ENCODE results near the gene TRPM8.

Gene TRPM8

DNA sequence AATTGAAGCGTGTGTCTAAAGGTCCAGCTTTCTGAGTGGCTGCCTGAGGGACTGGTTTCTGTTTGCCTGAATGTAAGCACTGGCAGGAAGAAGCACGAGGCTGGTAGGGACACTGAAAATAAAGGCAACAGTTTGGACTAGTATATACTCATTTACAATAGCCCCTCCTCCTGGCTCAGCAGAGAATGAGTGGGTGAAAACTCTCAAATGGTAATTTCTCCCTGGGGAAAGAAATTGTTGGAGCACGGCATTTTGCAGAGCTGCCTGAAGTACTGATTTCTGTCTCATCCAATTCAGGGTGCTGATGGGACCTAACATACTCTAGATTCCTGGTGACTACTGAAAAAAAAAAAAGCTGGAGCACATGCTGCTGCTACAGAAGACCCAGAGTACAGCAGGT lies 116.0 kb downstream of the TRPM8 start:
- DNase-seq (ENCODE audit: insufficient read length, low spot score), result no peak
- no peak for FAIRE-seq

DNA sequence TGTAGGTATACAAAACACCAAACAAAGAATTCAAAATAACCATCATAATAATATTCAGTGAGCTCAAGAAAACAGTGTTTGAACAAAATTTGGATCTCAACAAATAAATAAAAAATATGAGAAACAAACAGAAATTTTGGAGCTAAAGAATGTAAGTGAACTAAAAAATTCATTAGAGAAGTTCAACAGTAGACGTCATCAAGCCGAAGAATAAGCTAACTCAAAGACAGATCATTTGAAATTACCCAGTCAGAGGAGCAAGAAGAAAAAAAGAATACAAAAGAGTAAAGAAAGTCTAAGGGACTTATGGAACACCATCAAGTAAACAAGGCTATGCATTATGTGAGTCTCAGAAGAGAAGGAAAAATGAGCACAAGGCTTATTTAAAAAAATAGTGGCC lies 116.7 kb downstream of the TRPM8 start:
- no peak for FAIRE-seq
- DNase-seq (ENCODE audit: insufficient read length, low spot score), result no peak

DNA sequence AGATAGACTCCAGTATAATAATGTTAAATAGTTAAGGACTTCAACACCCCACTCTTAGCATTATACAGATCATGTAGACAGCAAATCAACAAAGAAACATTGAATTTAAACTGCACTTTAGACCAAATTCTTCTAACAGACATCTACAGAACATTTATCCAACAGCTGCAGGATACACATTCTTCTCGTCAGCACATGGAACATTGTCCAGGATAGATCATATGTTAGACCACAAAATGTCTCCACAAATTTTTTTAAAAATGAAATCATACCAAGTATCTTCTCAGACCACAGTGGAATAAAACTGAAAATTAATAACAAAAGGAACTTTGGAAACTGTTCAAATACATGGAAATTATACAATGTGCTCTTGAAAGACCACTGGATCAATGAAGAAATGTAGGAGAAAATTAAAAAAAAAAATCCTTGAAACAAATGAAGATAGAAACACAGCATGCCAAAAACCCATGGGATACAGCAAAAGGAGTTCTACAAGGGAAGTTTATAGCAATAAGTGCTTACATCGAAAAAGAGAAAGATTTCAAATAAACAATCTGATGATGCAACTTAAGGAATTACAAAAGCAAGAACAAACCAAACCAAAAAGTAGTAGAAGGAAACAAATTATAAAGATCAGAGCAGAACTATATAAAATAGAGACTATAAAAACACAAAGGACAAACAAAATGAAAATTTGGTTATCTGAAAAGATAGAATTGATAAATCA lies 121.1 kb downstream of the TRPM8 start:
- FAIRE-seq, result no peak
- DNase-seq (ENCODE audit: insufficient read length, low spot score), result no peak

DNA sequence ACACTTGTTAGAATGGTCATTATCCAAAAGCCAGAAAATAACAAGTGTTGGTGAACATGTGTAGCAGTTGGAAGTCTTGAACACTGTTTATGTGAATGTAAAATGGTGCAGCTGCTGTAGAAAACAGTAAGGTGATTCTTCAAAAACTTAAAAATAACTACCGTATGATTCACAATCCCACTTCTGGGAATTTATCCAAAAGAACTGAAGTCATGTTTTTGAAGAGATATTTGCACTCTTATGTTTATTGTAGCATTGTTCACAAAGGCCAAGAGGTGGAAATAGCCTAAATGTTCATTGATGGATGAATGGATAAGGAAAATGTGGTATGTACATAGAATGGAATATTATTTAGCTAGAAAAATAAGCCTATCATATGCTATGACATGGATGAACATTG lies 127.0 kb downstream of the TRPM8 start:
- DNase-seq (ENCODE audit: insufficient read length, low spot score) (no peak), FAIRE-seq (no peak)

DNA sequence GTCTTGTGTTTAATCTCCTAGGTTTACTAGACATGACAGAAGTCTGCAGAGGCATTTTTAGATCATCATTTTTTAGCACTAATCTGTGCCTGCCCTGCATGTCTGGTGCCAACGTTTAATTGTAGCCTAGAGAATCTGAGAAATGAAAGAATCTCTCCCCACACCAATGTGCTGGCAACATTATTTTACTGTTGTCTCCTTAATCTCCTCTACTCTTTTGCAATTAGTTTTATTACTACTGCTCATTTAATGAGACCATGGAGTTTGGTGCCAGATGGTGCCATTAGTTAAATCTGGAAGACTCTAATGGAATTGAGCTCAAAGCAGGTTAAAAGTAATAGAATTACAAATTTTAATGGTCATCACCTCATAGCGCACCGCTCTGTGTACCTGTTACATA lies 129.3 kb downstream of the TRPM8 start:
- FAIRE-seq (no peak), DNase-seq (ENCODE audit: insufficient read length, low spot score) (no peak)

DNA sequence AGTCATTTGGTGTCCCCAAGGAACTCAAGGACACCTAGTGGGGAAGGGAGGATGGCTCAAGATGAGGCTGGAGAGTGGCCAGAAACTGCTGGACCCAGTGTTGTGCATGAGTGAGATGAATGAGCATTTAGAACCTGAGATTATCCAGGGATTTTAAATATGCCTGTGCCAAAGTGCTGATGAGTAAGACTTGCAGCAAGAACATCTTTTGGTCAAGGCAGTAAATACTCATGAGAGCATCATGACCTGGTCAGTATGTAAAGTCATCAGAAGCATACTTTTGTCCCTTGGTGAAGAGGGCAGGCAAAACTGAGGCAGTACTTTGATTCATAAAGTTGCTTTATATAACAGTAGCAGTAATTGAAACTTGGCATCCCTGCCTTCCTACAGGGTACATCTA lies 130.2 kb downstream of the TRPM8 start:
- FAIRE-seq (no peak), DNase-seq (ENCODE audit: insufficient read length, low spot score) (no peak)

DNA sequence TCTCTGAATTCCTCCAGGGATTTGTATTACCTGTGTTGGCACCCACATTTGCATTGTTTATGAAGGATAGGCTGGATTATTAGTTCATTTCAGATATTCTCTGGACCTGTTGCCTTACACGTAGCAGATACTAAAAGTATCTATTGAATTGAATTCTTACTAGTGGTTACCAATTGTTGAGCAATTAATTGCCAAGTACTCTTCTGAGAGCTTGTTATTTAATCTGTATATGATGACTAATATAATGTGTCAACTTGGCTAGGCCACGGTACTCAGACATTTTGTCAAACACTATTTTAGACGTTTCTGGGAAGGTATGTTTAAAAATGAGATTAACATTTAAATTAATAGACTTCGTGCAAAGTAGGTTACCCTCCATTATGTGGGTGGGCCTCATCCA lies 130.9 kb downstream of the TRPM8 start:
- DNase-seq (ENCODE audit: insufficient read length, low spot score), result no peak
- no peak for FAIRE-seq

DNA sequence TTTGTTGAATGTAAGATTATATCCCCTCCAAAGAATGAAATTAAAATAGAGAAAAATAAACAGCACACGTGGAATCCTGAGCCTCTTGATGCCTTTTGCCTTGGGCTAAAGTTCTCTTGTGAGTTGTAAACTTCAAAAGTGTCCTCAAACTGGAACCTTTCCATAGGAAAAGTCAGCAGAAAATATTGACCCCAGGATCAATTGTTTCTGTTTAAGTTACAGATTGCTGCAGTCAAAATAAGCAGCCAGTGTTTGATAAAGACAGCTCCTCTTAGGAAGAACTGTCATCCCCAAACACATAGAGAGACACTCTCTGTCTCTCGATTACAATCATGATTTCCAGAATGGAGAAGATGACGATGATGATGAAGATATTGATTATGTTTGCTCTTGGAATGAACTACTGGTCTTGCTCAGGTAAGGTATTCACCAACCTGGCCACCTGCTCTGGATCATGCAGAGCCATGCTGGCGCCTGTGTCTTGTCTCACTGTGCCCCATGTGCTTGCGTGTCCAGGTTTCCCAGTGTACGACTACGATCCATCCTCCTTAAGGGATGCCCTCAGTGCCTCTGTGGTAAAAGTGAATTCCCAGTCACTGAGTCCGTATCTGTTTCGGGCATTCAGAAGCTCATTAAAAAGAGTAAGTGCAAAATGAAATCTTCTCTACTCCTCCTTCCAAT lies 133.4 kb downstream of the TRPM8 start, which contains the start of gene SPP2:
SPP2 (plus strand) TSS at position 248 of the 681 bp plus-strand sequence; CDS start at position 333, 85 bp downstream.
- DNase-seq (ENCODE audit: insufficient read length, low spot score), result no peak
- FAIRE-seq, result no peak

DNA sequence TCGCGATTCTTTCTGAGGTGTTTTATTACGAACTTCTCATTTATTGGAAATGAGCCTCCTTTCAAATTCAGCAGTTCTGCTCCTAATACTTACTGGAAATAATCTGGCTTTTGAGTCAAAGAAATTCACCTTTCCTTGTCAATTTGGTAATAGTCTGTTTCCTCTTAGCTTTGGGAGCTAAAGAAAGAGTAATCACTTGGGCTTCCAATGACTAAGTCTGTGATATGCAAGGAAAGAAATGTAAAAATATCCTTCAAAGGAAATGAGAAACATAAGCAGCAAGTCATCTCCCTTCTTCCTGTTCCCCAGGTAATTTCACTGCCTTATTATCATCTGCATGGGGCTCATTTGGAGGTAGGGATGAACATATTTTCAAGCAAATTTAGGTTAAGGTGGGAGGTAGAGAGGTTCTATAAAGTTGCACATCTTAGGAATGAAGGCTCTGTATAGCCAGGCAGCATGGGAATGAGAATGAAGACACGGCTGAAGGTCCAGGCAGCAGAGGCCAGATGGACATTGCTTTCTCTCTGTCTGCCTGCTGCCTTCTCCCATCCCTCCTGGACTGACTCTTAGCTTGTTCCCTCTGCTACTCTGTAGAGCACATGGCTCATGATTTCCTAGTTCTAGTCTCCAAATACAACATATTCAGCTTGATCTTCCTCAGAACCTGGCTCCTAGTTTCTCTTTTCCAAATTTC lies 134.3 kb downstream of the TRPM8 start:
- FAIRE-seq (no peak), DNase-seq (ENCODE audit: insufficient read length, low spot score) (no peak)

DNA sequence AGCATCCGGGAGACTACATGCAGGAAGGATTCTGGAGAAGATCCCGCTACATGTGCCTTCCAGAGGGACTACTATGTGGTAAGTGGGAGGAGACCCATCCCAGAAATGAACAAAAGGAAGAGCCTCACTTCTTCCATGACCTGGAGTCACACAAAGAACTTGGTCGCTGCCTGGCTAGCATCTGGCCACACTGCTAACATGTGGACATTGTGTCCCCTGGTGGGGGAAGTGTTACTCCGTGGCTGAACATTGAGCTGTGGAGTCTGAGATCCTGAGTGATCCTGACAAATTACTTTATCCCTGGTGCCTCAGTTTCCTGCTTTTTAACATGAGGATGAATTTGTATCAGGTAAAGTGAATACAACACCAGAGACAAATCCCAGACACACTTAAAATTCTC lies 141.7 kb downstream of the TRPM8 start:
- FAIRE-seq, result no peak
- DNase-seq (ENCODE audit: insufficient read length, low spot score), result no peak

DNA sequence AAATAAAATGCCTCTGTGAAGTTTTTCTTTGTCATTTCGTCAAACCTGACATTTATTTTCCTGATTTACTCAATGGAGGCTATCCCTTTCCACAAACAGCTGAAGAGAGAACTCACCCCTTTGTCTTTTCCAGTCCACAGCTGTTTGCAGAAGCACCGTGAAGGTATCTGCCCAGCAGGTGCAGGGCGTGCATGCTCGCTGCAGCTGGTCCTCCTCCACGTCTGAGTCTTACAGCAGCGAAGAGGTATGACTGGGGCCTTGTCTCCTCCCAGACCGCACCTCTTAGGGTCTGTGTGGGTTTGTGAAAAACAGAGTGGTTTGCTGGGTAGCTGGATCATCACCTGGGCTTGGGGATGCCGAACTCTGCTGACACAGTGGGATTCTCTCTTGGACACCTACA lies 143.1 kb downstream of the TRPM8 start:
- DNase-seq (ENCODE audit: insufficient read length, low spot score) (no peak), FAIRE-seq (no peak)

DNA sequence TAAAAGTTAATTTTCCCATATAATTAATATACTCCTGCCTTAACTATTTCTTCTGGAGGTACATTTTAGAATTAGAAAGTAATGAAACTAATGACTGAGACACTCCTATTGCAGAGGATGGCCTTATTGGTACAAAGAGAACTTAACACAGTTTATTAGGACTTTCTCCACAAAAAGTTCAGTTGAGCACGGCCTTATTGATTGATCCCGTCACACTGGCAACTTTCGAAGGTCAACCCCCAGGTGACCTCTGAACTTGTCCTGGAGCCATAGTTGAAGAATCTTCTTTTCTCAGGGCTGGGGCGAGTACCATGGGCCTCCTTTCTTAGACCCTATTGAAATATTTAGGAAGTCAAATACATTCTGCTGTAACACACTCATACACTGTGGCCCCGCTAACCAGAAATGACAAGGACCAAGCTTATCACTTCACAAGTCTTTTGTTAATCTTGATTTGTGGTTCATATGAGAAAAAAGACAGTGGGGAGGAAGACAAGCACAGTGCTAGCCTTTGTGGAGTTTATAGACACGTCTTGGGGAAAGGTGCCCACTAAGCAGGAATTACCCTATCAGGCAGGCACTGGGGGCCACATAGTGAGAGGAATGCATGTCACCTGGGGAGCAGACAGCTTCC lies 144.6 kb downstream of the TRPM8 start:
- DNase-seq (ENCODE audit: insufficient read length, low spot score) (no peak), FAIRE-seq (no peak)

DNA sequence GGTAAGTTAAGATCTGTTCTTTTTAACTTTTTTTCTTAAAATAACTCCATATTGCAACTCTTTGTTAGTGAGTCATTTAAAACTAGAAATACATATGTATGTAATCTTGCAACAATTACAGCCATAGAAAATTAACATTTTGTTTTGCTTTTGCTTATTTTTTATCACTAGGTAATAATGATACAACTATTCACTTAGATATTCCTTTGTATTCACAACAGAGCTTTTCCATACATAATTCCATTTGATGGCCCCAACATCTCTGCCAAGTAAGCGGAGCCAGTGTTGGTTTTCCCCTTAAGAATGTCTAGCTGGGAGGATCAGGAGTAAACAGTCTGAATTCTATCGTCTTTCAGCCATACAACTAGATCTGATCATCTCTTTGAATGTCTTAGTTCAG lies 149.4 kb downstream of the TRPM8 start:
- DNase-seq (ENCODE audit: insufficient read length, low spot score), result no peak
- FAIRE-seq, result no peak
